ENCODE results near the gene RASIP1. TPM values are rescaled to one million over a fixed set of nuclear protein-coding genes. Genes with fewer than 3 reads are reported as not detected.

The RASIP1 gene
- total and polyA plus RNA-seq, 2 of the 8 experiments (the other 6 are each of a cell fraction or from before 2014, with no cell fraction given): 9.3 to 11.4 TPM

DNA sequence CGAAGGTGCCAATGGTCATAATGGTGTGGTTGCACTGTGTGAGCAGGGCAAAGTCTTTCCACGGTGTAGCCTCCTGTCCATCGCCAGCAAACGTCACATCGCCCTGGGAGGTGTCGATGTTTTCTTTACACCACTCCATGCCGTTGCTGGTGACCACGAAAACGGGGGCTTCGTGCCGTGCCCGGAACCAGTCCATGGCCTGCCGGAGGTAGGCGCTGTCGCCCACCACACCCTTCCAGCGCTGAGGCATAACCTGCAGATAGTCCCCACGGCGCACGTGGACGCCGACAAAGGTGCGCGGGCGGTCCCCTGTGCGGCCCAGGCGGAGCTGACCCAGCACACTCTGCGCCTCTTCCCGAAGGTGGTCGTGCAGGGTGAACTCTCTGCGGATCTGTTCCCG is 9.9 kb upstream of the RASIP1 start (continued):
- no peak for TF ChIP-seq CHD7 (IDR thresholded peaks at IDR 0.05; ENCODE audit: insufficient replicate concordance, low read length)
- TF ChIP-seq RXRA (IDR thresholded peaks at IDR 0.05; ENCODE audit: insufficient read depth, low read depth, low read length): no peak
- TF ChIP-seq, protein P1, sequence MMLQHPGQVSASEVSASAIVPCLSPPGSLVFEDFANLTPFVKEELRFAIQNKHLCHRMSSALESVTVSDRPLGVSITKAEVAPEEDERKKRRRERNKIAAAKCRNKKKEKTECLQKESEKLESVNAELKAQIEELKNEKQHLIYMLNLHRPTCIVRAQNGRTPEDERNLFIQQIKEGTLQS (IDR thresholded peaks at IDR 0.05; ENCODE audit: insufficient read depth, low read depth, low read length): no peak
- no peak for TF ChIP-seq BACH1 (IDR thresholded peaks at IDR 0.05; ENCODE audit: low read length)
- no peak for TF ChIP-seq JUND (IDR thresholded peaks at IDR 0.05; ENCODE audit: low read length)
- no peak for TF ChIP-seq POLR2A (IDR thresholded peaks at IDR 0.05; ENCODE audit: control extremely low read depth in 1 of 2, low read depth in 2 of 2, low read length in 2 of 2)
- no peak for TF ChIP-seq POLR2AphosphoS5 (IDR thresholded peaks at IDR 0.05; ENCODE audit: low read depth, low read length)
- TF ChIP-seq, protein P2, sequence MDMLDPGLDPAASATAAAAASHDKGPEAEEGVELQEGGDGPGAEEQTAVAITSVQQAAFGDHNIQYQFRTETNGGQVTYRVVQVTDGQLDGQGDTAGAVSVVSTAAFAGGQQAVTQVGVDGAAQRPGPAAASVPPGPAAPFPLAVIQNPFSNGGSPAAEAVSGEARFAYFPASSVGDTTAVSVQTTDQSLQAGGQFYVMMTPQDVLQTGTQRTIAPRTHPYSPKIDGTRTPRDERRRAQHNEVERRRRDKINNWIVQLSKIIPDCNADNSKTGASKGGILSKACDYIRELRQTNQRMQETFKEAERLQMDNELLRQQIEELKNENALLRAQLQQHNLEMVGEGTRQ (IDR thresholded peaks at IDR 0.05; ENCODE audit: low read length): no peak
- no peak for TF ChIP-seq KDM5A (IDR thresholded peaks at IDR 0.05; ENCODE audit: low read length)
- no peak for TF ChIP-seq CHD1 (IDR thresholded peaks at IDR 0.05; ENCODE audit: low read depth, low read length)
- no peak for TF ChIP-seq RBBP5 (IDR thresholded peaks at IDR 0.05; ENCODE audit: borderline replicate concordance, low read depth, low read length)

Measured in H1 (cell line).